DMS53 treated with DMSO at 0.1 percent for 48 hours (cell line): ENCODE data around the gene WDR43.
A peak's percentile ranks its signal among the peaks of the same experiment; 100 is the strongest.
"Not testable (repeated sequence)": the region's sequence is repeated elsewhere in the genome, so short reads cannot be mapped to it uniquely, and the experiment has no call there.

Source experiments
- DNase-seq: peaks from one replicate; lab custom pipeline; 2025; ENCODE audit not compliant: unreplicated experiment; lab: John Stamatoyannopoulos, UW

WDR43 gene

GRCh38 chr2:28960401-28960800 lies 65.9 kb downstream of the WDR43 start:
- DNase-seq, result no peak

- no peak for DNase-seq
Measured at GRCh38 chr2:28962505-28962904, 68.0 kb downstream of the WDR43 start.

DNA sequence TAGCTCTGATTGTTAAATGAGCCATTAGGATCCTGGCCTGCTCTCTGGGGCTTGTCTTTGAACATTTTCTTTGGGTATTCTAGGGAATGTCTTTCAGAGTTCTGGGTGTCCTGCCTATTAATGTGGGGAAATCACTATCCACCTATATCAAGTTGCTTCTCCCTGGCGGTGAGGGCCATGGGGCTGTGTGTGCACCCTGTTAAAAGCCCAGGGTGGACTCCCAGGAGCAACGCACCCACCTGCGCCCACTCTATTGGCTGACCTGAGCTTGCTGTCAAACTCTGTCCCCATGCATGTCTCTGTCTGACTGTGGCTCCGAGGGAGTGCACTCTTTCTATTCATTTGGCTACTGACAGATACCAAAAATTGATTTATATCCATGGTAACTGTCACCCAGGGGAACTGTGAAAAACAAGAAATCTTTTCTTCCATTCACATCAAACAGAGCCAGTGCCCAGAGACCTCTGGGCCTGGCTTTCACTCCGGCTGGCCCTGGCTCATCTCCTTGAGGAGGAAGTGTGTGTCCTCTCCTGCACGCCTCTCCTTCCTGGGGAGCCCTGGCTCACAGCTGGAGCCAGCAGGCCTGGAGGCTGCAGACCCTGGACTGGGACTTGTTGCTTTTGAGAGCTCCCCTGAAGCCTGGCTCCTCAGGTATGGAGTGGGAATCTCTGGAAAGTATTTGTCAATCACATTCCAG lies 76.1 kb downstream of the WDR43 start:
- no peak for DNase-seq

- DNase-seq, result no peak
Measured at GRCh38 chr2:28972778-28973335, 78.4 kb downstream of the WDR43 start.

DNA sequence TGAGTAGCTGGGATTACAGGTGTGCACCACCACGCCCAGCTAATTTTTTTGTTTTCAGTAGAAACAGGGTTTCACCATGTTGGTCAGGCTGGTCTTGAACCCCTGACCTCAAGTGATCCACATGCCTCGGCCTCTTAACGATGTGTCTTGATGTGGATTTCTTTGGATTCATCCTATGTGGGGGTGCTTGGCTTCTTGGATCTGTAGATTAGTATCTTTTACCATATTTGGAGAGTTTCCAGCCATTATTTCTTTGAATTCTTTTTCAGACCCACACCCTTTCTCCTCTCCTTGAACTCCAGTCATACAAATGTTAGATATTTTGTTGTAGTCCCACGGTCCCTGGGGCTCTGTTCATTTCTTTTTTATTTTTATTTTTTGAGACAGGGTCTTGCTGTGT lies 79.8 kb downstream of the WDR43 start:
- no peak for DNase-seq

DNA sequence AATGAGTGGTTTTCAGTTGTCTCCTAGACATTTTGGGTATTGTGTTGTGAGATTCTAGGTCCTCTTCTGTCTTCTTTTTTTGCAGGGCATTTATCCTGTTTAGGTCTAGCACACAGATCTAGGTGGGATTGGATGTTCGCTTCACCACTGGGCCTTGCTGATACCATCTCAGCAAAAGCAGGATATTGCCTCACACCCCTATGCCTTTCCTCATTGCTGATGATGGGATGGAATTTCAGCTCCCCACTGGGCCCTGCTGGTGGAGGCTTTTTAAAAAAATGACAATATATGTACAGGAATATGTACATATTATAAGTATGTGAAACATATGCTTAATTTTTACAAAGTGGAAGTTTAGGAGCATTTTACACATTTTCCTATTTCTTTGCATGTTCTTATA lies 81.2 kb downstream of the WDR43 start:
- DNase-seq, result no peak

- DNase-seq, result no peak
Measured at GRCh38 chr2:28976584-28976983, 82.1 kb downstream of the WDR43 start.

DNA sequence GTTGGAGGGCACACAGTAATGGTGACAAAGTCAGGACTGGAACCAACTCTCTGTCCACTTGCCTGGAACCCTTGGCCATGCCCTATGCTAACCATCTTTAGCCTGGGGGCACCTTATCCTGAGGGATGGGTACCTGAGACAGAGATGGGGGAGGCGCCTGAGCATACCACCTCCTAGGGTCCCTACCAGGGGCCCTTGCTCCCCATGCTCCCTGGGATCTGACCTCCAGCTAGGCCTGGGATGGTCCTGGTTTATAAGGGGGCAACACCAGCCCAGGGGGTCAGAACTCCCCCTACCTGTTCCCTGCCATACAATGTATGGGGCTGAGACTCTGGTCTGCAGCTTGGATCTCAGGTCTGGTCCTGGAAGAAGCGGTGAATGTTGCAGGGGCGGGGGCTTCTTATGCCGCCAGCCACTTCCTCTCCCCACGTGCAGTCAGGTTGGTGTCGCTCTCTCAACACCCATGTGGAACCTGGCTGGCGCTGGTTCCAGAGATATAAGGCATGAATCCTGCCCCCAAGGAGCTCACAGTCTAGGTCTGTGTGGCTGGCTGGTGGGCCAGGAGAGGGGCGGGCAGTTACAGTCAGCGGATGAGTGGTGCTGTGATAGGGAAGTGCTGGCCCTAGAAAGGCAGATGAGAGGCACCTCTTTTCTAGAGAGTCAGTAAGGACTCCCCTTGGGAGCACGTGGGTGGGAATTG lies 82.9 kb downstream of the WDR43 start:
- DNase-seq, result no peak

DNA sequence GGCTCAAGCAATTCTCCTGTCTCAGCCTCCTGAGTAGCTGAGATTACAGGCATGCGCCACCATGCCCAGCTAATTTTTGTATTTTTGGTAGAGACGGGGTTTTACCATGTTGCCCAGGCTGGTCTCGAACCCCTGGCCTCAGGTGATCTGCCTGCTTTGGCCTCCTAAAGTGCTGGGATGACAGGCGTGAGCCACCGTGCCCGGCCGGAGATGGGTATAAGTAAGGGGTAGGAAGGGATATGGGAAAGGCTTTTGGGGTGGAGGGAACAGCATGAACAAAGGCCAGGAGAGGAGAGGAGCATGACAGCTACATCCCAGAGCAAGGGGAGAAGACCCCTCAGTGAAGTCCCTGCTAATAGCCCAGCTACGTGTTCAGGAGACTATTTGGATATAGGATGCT lies 83.5 kb downstream of the WDR43 start:
- DNase-seq, result not testable (repeated sequence)

DNA sequence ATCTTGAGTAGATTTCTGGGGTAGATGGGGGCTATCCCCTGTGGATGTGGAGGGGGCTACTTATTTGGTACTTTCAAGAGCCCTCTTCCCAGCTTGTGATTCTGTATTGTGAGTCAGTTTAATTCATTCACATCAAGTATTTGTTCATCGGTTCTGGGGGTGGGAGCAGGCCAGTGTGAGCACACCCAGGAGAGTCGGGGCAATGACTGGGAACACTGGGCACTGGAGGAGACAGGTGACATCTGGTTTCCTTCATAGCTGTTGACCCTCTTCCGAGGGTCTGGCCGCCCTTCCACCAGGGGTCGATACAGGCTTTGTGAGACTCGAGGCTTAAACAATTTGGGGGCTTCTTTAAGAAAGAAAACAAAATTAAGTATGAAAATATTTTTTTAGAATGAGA lies 84.1 kb downstream of the WDR43 start:
- no peak for DNase-seq

DNA sequence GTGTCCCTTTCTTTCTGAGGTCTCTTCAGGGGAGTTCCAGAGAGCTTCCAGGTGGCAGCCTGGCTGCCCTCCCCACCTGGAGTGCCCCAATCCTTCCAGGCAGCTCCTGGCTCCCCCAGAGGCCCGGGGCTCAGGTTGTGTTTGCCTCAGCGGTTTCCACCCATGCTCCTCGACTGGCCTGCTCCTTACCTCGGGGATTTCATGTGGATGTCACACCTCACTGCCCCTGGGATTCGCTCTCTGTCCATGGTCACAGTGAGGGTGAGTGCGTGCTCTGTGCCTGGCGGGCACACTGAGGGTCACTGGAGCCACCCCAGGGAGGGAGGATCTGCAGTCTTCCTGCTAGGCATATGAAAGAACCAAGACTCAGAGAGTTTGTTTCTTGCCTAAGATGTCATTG lies 84.6 kb downstream of the WDR43 start:
- DNase-seq, result no peak

- no peak for DNase-seq
Measured at GRCh38 chr2:28979576-28980366, 85.3 kb downstream of the WDR43 start.

GRCh38 chr2:28980368-28981015 lies 86.0 kb downstream of the WDR43 start:
- DNase-seq, result no peak

GRCh38 chr2:28981016-28981441 lies 86.6 kb downstream of the WDR43 start, which contains the start of gene TOGARAM2:
Gene TOGARAM2, plus strand, starts transcription at chr2:28981298. Its CDS starts 13,537 bp downstream, at chr2:28994835.
- DNase-seq, result peak; percentile 46

- no peak for DNase-seq
Measured at GRCh38 chr2:28981620-28982376, 87.3 kb downstream of the WDR43 start.

GRCh38 chr2:28982381-28982950 lies 88.0 kb downstream of the WDR43 start:
- no peak for DNase-seq

GRCh38 chr2:28986429-28986828 lies 92.0 kb downstream of the WDR43 start:
- DNase-seq, result no peak

- DNase-seq, result no peak
Measured at GRCh38 chr2:28989973-28990372, 95.5 kb downstream of the WDR43 start.

GRCh38 chr2:28990445-28990844 lies 96.0 kb downstream of the WDR43 start:
- no peak for DNase-seq

DNA sequence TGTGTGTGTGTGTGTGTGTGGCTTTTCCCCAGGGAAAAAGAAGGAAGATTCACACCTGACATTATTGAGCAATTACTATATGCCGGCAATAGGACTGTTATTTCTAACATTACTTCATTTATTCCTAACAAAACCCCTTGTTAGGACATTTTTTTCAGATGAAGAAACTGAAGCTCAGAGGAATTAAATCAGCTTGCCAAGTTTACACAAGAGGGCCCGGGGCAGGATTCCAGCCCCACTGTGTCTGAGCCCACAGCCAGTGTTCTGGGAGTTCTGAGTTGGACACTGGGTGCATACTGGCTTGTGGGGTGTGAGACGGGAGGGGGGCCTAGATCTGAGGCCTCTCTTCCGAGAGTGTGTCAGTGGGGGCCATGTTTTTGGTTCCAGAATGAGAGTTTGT lies 96.6 kb downstream of the WDR43 start:
- DNase-seq, result no peak
